ENCODE measurements around the gene DAO.

The DAO gene

GRCh38 chr12:108928695-108929094 lies 48.8 kb downstream of the DAO start:
- no peak for DNase-seq

GRCh38 chr12:108930155-108930554 lies 50.3 kb downstream of the DAO start:
- DNase-seq = no peak

- DNase-seq = no peak
Measured at GRCh38 chr12:108930756-108931155, 50.9 kb downstream of the DAO start.

GRCh38 chr12:108933949-108934348 lies 54.1 kb downstream of the DAO start:
- no peak for DNase-seq

GRCh38 chr12:108935159-108935763 lies 55.4 kb downstream of the DAO start:
- no peak for DNase-seq

GRCh38 chr12:108938247-108938924 lies 58.5 kb downstream of the DAO start:
- DNase-seq = no peak

- no peak for DNase-seq
Measured at GRCh38 chr12:108939594-108939993, 59.7 kb downstream of the DAO start.

- no peak for DNase-seq
Measured at GRCh38 chr12:108940138-108940537, 60.2 kb downstream of the DAO start.

- DNase-seq = no peak
Measured at GRCh38 chr12:108947097-108947496, 67.2 kb downstream of the DAO start.

GRCh38 chr12:108948367-108948766 lies 68.5 kb downstream of the DAO start:
- DNase-seq = no peak

GRCh38 chr12:108949976-108950375 lies 70.1 kb downstream of the DAO start:
- no peak for DNase-seq

Measured in right hindlimb (tissue), 1 donor.